ENCODE measurements around the gene PARD6G. TPM values are rescaled to one million over a fixed set of nuclear protein-coding genes. Genes with fewer than 3 reads are reported as not detected.
"Not testable (repeated sequence)": the region's sequence is repeated elsewhere in the genome, so short reads cannot be mapped to it uniquely, and the experiment has no call there.

The PARD6G gene
- total RNA-seq, 4 donors from 2014 or later = 2.5 to 6.6 (median 3.6) TPM

GRCh38 chr18:80228051-80228848 is 19.1 kb downstream of the PARD6G start:
- Histone ChIP-seq H3K4me3 (no peak overlapping the region), H3K9me3 (no peaks in the 10 kb centered on the region), H3K27me3 (no peaks in the 10 kb centered on the region), H3K36me3 (no peaks in the 10 kb centered on the region), H3K4me1 (no peaks in the 10 kb centered on the region), H3K27ac (no peak overlapping the region)
- DNase-seq = no peak
- TF ChIP-seq CTCF (IDR thresholded peaks at IDR 0.05) (no peak), POLR2A (IDR thresholded peaks at IDR 0.05) (no peak)

GRCh38 chr18:80227472-80227871 is 19.8 kb downstream of the PARD6G start:
- DNase-seq = no peak
- Histone ChIP-seq H3K36me3 (no peaks in the 10 kb centered on the region), H3K4me1 (no peaks in the 10 kb centered on the region), H3K27ac (no peak overlapping the region), H3K4me3 (no peak overlapping the region), H3K9me3 (no peaks in the 10 kb centered on the region), H3K27me3 (no peaks in the 10 kb centered on the region)
- TF ChIP-seq CTCF (IDR thresholded peaks at IDR 0.05) = no peak
- TF ChIP-seq POLR2A (IDR thresholded peaks at IDR 0.05) = no peak

GRCh38 chr18:80225685-80226084 is 21.6 kb downstream of the PARD6G start:
- TF ChIP-seq POLR2A (IDR thresholded peaks at IDR 0.05) (no peak), CTCF (IDR thresholded peaks at IDR 0.05) (no peak)
- no peak overlapping the region for H3K27ac ChIP-seq
- no peaks in the 10 kb centered on the region for H3K9me3 ChIP-seq
- H3K4me1 ChIP-seq = no peaks in the 10 kb centered on the region
- no peak for DNase-seq
- H3K36me3 ChIP-seq = no peaks in the 10 kb centered on the region
- no peaks in the 10 kb centered on the region for H3K27me3 ChIP-seq
- no peak overlapping the region for H3K4me3 ChIP-seq

GRCh38 chr18:80223581-80224148 is 23.6 kb downstream of the PARD6G start:
- H3K27me3 ChIP-seq = no peaks in the 10 kb centered on the region
- TF ChIP-seq CTCF (IDR thresholded peaks at IDR 0.05) = no peak
- no peak for TF ChIP-seq POLR2A (IDR thresholded peaks at IDR 0.05)
- no peaks in the 10 kb centered on the region for H3K36me3 ChIP-seq
- no peaks in the 10 kb centered on the region for H3K4me1 ChIP-seq
- no peaks in the 10 kb centered on the region for H3K9me3 ChIP-seq
- H3K27ac ChIP-seq = no peak overlapping the region
- DNase-seq = no peak
- H3K4me3 ChIP-seq = no peak overlapping the region

- DNase-seq, H3K27me3 ChIP-seq, H3K9me3 ChIP-seq, H3K4me3 ChIP-seq, H3K27ac ChIP-seq, H3K4me1 ChIP-seq, H3K36me3 ChIP-seq: not testable (repeated sequence)
Observed at GRCh38 chr18:80219488-80219887, 27.8 kb downstream of the PARD6G start.

- Histone ChIP-seq H3K4me3 (no peak overlapping the region), H3K9me3 (no peaks in the 10 kb centered on the region), H3K27ac (no peak overlapping the region), H3K27me3 (no peaks in the 10 kb centered on the region), H3K36me3 (no peaks in the 10 kb centered on the region), H3K4me1 (no peaks in the 10 kb centered on the region)
- no peak for TF ChIP-seq CTCF (IDR thresholded peaks at IDR 0.05)
- no peak for TF ChIP-seq POLR2A (IDR thresholded peaks at IDR 0.05)
- DNase-seq = no peak
Observed at GRCh38 chr18:80218341-80219227, 28.7 kb downstream of the PARD6G start.
